ENCODE results near the gene WTAP. TPM values are rescaled to one million over a fixed set of nuclear protein-coding genes. Genes with fewer than 3 reads are reported as not detected.

Gene WTAP
- total RNA-seq, 4 donors from 2014 or later = 57.8 to 76.7 (median 67.9) TPM

DNA sequence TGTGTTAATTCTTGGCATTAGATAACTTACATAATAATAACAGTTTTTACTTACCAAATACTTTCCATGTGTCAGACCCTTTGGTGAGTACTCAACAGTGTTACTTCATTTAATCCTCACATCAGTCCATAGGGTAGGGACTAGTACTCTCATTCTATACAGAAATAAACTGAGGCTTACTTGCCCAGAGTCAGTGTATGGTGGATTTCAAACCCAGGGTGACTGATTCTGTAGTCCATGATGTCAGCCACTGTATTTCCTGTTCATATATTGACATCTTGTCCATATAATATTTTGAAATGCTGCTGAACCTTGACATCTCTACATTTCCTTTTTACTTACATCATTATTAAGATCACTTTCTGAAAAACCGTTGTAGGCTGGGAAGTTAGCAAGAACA, 70.2 kb downstream of the WTAP start:
- DNase-seq (ENCODE audit: low spot score in 2 of 2) = no peak
- no peak for TF ChIP-seq POLR2A (IDR thresholded peaks at IDR 0.05)
- TF ChIP-seq, protein P1, sequence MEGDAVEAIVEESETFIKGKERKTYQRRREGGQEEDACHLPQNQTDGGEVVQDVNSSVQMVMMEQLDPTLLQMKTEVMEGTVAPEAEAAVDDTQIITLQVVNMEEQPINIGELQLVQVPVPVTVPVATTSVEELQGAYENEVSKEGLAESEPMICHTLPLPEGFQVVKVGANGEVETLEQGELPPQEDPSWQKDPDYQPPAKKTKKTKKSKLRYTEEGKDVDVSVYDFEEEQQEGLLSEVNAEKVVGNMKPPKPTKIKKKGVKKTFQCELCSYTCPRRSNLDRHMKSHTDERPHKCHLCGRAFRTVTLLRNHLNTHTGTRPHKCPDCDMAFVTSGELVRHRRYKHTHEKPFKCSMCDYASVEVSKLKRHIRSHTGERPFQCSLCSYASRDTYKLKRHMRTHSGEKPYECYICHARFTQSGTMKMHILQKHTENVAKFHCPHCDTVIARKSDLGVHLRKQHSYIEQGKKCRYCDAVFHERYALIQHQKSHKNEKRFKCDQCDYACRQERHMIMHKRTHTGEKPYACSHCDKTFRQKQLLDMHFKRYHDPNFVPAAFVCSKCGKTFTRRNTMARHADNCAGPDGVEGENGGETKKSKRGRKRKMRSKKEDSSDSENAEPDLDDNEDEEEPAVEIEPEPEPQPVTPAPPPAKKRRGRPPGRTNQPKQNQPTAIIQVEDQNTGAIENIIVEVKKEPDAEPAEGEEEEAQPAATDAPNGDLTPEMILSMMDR (IDR thresholded peaks at IDR 0.05) = no peak
- intact Hi-C loops (cut with DNase I; ENCODE audit: low total_unique reads) = no loop called here
- 0 to 75% methylated on average over 1 of the region's 1 CpG for WGBS, 2 donors
- no peak overlapping the region for H3K4me3 ChIP-seq (ENCODE audit: low read depth, poor library complexity, severe bottlenecking)

DNA sequence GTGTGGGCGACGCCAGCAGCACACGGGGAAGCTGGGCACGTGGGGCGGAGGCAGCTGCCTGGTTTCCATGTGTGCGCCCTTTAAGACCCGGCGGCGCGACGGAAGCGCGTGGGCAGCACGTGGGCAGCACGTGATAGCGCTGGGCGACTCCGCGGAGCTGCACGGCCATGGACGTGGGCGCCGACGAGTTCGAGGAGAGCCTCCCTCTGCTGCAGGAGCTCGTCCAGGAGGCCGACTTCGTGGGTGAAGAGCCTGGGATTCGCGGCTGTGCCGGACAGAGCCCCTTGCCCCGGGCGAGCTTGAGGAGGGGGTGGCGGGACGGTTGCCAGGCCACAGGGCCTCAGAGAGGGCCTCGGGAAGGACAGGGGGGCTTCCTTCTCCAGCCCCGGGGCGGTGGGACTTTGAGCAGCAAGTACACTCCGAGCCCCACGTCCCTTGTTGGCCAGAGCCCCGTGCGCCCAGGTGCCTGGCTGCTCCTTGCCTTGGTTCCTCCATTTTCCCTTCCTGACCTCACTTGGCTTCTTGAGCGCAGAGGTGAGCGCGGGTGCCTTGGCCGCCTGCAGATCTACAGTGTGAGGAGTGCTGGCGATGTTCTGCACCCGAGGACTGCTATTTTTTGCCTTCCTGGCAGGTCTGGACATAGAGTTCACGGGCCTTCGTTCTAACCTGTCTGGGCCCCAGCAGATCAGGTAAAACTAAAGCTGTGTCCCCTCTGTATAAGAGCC, 73.0 kb downstream of the WTAP start, which contains the start of gene PNLDC1:
Gene PNLDC1 (plus strand): TSS at position 136 of the 725 bp plus-strand sequence. CDS start 32 bp downstream, at position 168.
- no peak within 1 kb of the TSS for H3K4me3 ChIP-seq (ENCODE audit: low read depth, poor library complexity, severe bottlenecking)
- intact Hi-C loops (cut with DNase I; ENCODE audit: low total_unique reads) = no loop called here
- WGBS, 2 donors = 88 to 91% methylated on average over 50 of the region's 50 CpGs
- DNase-seq (ENCODE audit: low spot score in 2 of 2) = no peak
- TF ChIP-seq, protein P1 (IDR thresholded peaks at IDR 0.05) = no peak

GRCh38 chr6:159801935-159802334, 74.6 kb downstream of the WTAP start:
- H3K4me3 ChIP-seq (ENCODE audit: low read depth, poor library complexity, severe bottlenecking) = no peak overlapping the region
- intact Hi-C loops (cut with DNase I; ENCODE audit: low total_unique reads) = no loop called here
- 79 to 94% methylated on average over 8 of the region's 8 CpGs for WGBS, 2 donors
- DNase-seq (ENCODE audit: low spot score in 2 of 2) = no peak
- TF ChIP-seq, protein P1 (IDR thresholded peaks at IDR 0.05) = no peak
- no peak for TF ChIP-seq POLR2A (IDR thresholded peaks at IDR 0.05)

DNA sequence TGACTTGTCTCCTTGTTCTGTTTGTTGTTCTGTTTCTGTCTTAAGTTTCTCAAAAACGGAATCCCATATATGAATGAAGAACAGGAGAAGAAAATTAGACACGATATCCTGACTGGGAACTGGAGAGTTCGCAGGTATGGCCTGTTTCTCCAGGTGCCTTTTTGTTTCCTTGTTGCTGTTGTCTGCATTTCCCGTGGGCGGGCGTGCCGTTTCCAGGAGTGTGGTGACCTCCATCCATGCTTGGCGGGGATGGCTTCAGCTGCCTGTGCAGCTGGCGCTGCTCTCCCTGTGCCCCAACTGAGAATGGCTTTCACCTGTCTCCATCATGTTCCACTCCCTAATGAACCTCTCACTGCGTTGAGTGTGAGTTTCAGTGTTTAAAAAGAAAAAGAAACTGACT, 77.2 kb downstream of the WTAP start:
- H3K4me3 ChIP-seq (ENCODE audit: low read depth, poor library complexity, severe bottlenecking) = no peak overlapping the region
- TF ChIP-seq, protein P1 (IDR thresholded peaks at IDR 0.05) = no peak
- no peak for TF ChIP-seq POLR2A (IDR thresholded peaks at IDR 0.05)
- WGBS, 2 donors = 81 to 83% methylated on average over 10 of the region's 10 CpGs
- intact Hi-C loops (cut with DNase I; ENCODE audit: low total_unique reads) = no loop called here
- DNase-seq (ENCODE audit: low spot score in 2 of 2) = no peak

- no peak for DNase-seq (ENCODE audit: low spot score in 2 of 2)
- WGBS, 2 donors = 91 to 93% methylated on average over 6 of the region's 6 CpGs
- no peak overlapping the region for H3K4me3 ChIP-seq (ENCODE audit: low read depth, poor library complexity, severe bottlenecking)
- intact Hi-C loops (cut with DNase I; ENCODE audit: low total_unique reads) = no loop called here
- TF ChIP-seq, protein P1 (IDR thresholded peaks at IDR 0.05) = no peak
- TF ChIP-seq POLR2A (IDR thresholded peaks at IDR 0.05) = no peak
These were observed 78.2 kb downstream of the WTAP start for GRCh38 chr6:159805440-159806020.

Other genes with a start within 250 kb of the WTAP start
- 100 to 1,000 TPM; 117 to 280 (median 190) TPM for gene SOD2, start 34.3 kb upstream of the WTAP start, total RNA-seq
- gene ACAT2, start 34.5 kb downstream of the WTAP start, total RNA-seq = 10 to 100 TPM in 3 of 4 donors, 1 to 10 TPM in 1; 5.4 to 31.5 (median 13.8) TPM
- gene TCP1, start 62.1 kb downstream of the WTAP start, total RNA-seq = 100 to 1,000 TPM in 3 of 4 donors, 10 to 100 TPM in 1; 98.5 to 155 (median 129) TPM
- gene MRPL18, start 63.0 kb downstream of the WTAP start, total RNA-seq = 10 to 100 TPM; 57.4 to 68.6 (median 59.2) TPM
- gene PNLDC1, start 72.8 kb downstream of the WTAP start, total RNA-seq = 1 to 10 TPM in 2 of 4 donors, under 1 TPM in 2; 0.51 to 2.5 (median 1.0) TPM
- gene MAS1, start 163.5 kb downstream of the WTAP start, total RNA-seq = under 1 TPM in 1 of 4 donors, not detected in 3; 0.05 TPM
- 10 to 100 TPM; 60.0 to 93.4 (median 71.7) TPM for gene IGF2R, start 241.6 kb downstream of the WTAP start, total RNA-seq